ENCODE results near the gene SLC48A1. TPM values are rescaled to one million over a fixed set of nuclear protein-coding genes. Genes with fewer than 3 reads are reported as not detected.

Gene SLC48A1
- total RNA-seq, 3 donors from 2014 or later (not counting 1 experiment from before 2014, with no cell fraction given): 2.0 to 4.4 (median 3.4) TPM

GRCh38 chr12:47772738-47773061 lies 338 bp upstream of the SLC48A1 start:
- intact Hi-C loops (cut with micrococcal nuclease): no loop called here
- peaks cover 0 to 6% of the 10 kb centered on the region in 2 donors for H3K27me3 Mint-ChIP-seq (ENCODE audit: low read depth in 2 of 2)
- 8% methylated on average over 13 of the region's 17 CpGs for WGBS (ENCODE audit: insufficient coverage)
- H3K4me3 Mint-ChIP-seq: peak overlapping the region; percentile 85
- ATAC-seq (no peak), DNase-seq (no peak)
- no peak overlapping the region for H3K27ac ChIP-seq (ENCODE audit: low read length)
- no peak for TF ChIP-seq CTCF (IDR thresholded peaks at IDR 0.05)
- no peaks in the 10 kb centered on the region for H3K36me3 ChIP-seq (ENCODE audit: control insufficient read depth, insufficient read depth, low read length)
- H3K9me3 Mint-ChIP-seq: no peaks in the 10 kb centered on the region
- H3K36me3 Mint-ChIP-seq: no peaks in the 10 kb centered on the region
- H3K27me3 ChIP-seq (ENCODE audit: control insufficient read depth, insufficient read depth, low read length): peaks cover 3% of the 10 kb centered on the region
- H3K4me1 ChIP-seq (ENCODE audit: control insufficient read depth, insufficient read depth, low read length): peaks cover 29% of the 10 kb centered on the region
- peak overlapping the region in 1 of 2 donors; percentile 37 for H3K27ac Mint-ChIP-seq
- peaks cover 9 to 20% of the 10 kb centered on the region in 2 donors for H3K4me1 Mint-ChIP-seq
- no peaks in the 10 kb centered on the region for H3K9me3 ChIP-seq (ENCODE audit: control insufficient read depth, insufficient read depth, low read length)
- peak overlapping the region; percentile 31 for H3K4me3 ChIP-seq (ENCODE audit: low read length)

- intact Hi-C loops (cut with micrococcal nuclease): no loop called here
- ATAC-seq: no peak
- Histone ChIP-seq H3K4me1 (ENCODE audit: control insufficient read depth, insufficient read depth, low read length) (peaks cover 35% of the 10 kb centered on the region), H3K9me3 (ENCODE audit: control insufficient read depth, insufficient read depth, low read length) (no peaks in the 10 kb centered on the region), H3K36me3 (ENCODE audit: control insufficient read depth, insufficient read depth, low read length) (no peaks in the 10 kb centered on the region), H3K27ac (ENCODE audit: low read length) (no peak overlapping the region), H3K4me3 (ENCODE audit: low read length) (peak overlapping the region; percentile 29), H3K27me3 (ENCODE audit: control insufficient read depth, insufficient read depth, low read length) (peaks cover 3% of the 10 kb centered on the region)
- no peak for DNase-seq
- WGBS (ENCODE audit: insufficient coverage): 52% methylated on average over 8 of the region's 14 CpGs
- Mint-ChIP-seq H3K4me3 (peak overlapping the region; percentile 88), H3K9me3 (no peaks in the 10 kb centered on the region), H3K36me3 (no peaks in the 10 kb centered on the region), H3K27ac (peak overlapping the region in 1 of 2 donors; percentile 73), H3K27me3 (ENCODE audit: low read depth in 2 of 2) (peaks cover 0 to 6% of the 10 kb centered on the region in 2 donors), H3K4me1 (peaks cover 11 to 26% of the 10 kb centered on the region in 2 donors)
- TF ChIP-seq CTCF (IDR thresholded peaks at IDR 0.05): no peak
These were observed 981 bp downstream of the SLC48A1 start for GRCh38 chr12:47773858-47774580.

- Mint-ChIP-seq H3K27ac (no peak overlapping the region), H3K4me3 (peak overlapping the region; percentile 88), H3K9me3 (no peaks in the 10 kb centered on the region), H3K27me3 (ENCODE audit: low read depth in 2 of 2) (peaks cover 0 to 6% of the 10 kb centered on the region in 2 donors), H3K36me3 (no peaks in the 10 kb centered on the region), H3K4me1 (peaks cover 16 to 32% of the 10 kb centered on the region in 2 donors)
- Histone ChIP-seq H3K4me3 (ENCODE audit: low read length) (no peak overlapping the region), H3K36me3 (ENCODE audit: control insufficient read depth, insufficient read depth, low read length) (no peaks in the 10 kb centered on the region), H3K27ac (ENCODE audit: low read length) (no peak overlapping the region), H3K27me3 (ENCODE audit: control insufficient read depth, insufficient read depth, low read length) (peaks cover 3% of the 10 kb centered on the region), H3K4me1 (ENCODE audit: control insufficient read depth, insufficient read depth, low read length) (peaks cover 40% of the 10 kb centered on the region), H3K9me3 (ENCODE audit: control insufficient read depth, insufficient read depth, low read length) (no peaks in the 10 kb centered on the region)
- TF ChIP-seq CTCF (IDR thresholded peaks at IDR 0.05): no peak
- WGBS (ENCODE audit: insufficient coverage): 96% methylated on average over 7 of the region's 7 CpGs
- DNase-seq: no peak
- ATAC-seq: no peak
- intact Hi-C loops (cut with micrococcal nuclease): no loop called here
These were observed 1.6 kb downstream of the SLC48A1 start for GRCh38 chr12:47774663-47775062.
